Bone marrow (tissue), 2 donors: Measurements from ENCODE around the gene SHMT2.

Experiments
- DNase-seq, 2 donors: peaks; one replicate each; lab custom pipeline; 2025; lab: John Stamatoyannopoulos, UW

Gene SHMT2

DNA sequence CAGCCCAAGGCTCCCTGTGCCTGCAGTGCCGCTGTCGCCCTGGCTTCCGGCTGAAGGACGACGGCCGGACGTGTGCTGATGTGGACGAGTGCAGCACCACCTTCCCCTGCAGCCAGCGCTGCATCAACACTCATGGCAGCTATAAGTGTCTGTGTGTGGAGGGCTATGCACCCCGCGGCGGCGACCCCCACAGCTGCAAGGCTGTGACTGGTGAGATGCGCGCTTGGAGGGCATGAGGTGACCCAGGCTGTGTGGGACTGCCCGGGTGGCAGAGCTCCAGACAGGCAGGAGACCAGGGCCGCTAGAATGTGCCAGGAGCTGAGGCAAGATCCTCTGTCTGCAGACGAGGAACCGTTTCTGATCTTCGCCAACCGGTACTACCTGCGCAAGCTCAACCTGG is 32.6 kb upstream of the SHMT2 start:
- DNase-seq = no peak

- no peak for DNase-seq
Measured at GRCh38 chr12:57198329-57198728, 31.2 kb upstream of the SHMT2 start.

DNA sequence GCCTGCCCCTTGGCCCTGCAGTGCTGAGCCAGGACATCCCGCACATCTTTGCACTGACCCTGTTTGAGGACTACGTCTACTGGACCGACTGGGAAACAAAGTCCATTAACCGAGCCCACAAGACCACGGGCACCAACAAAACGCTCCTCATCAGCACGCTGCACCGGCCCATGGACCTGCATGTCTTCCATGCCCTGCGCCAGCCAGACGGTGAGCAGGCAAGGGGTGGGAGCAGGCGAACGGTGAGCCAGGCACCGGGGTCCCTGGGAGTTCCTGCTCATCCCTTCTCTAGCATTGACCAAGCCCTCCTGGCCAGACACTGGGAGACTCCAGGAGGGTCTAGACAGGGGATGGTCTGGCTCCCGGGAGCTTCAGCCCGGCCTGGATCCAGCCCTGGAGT is 30.3 kb upstream of the SHMT2 start:
- no peak for DNase-seq

- no peak for DNase-seq
Measured at GRCh38 chr12:57200497-57200896, 29.0 kb upstream of the SHMT2 start.

GRCh38 chr12:57201219-57201618 is 28.3 kb upstream of the SHMT2 start:
- DNase-seq = no peak

DNA sequence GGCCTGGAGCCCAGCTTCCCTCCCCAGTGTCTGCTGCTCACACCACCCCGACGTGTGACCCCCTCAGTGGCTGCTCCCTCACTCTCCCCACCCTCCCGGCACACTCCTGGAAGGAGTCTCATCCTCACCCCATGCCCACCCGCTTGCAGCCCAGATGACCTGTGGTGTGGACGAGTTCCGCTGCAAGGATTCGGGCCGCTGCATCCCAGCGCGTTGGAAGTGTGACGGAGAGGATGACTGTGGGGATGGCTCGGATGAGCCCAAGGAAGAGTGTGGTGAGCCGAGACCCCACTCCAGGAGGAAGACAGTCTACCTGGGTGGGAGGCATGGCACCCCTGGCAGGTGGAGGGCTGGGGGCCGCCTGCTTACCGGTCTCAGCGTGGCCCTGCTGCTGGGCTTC is 27.9 kb upstream of the SHMT2 start:
- DNase-seq = no peak

- no peak for DNase-seq
Measured at GRCh38 chr12:57202321-57202720, 27.2 kb upstream of the SHMT2 start.

GRCh38 chr12:57203201-57203600 is 26.3 kb upstream of the SHMT2 start:
- DNase-seq = no peak

GRCh38 chr12:57203791-57204190 is 25.7 kb upstream of the SHMT2 start:
- DNase-seq = no peak

DNA sequence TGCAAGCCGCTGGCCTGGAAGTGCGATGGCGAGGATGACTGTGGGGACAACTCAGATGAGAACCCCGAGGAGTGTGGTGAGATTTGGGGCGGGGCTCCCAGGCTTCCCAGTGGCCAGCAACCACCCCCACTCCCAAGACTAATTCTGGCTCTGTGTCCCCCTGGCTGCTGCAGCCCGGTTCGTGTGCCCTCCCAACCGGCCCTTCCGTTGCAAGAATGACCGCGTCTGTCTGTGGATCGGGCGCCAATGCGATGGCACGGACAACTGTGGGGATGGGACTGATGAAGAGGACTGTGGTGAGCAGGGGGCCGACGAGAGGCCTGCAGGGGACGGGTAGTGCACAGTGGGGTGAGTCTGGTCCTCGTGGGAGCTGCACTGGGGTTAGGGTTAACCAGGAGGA is 25.1 kb upstream of the SHMT2 start:
- no peak for DNase-seq

- no peak for DNase-seq
Measured at GRCh38 chr12:57205186-57205585, 24.3 kb upstream of the SHMT2 start.

DNA sequence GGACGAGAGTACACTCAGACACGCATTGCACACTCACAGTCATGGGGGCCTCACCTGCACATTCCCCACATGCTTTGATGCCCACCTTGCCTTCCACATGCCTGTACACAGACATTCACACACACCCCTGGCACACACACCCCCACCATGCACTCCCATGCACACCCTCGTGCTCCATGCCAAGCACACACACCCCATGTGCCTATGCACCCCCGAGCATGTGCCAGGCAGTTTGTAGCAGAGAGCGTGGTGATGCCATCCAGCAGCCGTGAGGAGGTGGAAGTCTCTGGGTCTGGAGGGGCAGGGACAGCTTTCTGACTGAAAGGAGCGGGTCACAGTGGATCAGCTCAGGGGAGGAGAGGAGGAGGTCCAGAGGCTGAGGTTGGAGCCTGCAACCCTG is 23.6 kb upstream of the SHMT2 start:
- no peak for DNase-seq

- DNase-seq = no peak
Measured at GRCh38 chr12:57207731-57208630, 21.5 kb upstream of the SHMT2 start.

GRCh38 chr12:57208631-57209282 is 20.8 kb upstream of the SHMT2 start:
- DNase-seq = no peak

- DNase-seq = no peak
Measured at GRCh38 chr12:57209916-57210315, 19.6 kb upstream of the SHMT2 start.

DNA sequence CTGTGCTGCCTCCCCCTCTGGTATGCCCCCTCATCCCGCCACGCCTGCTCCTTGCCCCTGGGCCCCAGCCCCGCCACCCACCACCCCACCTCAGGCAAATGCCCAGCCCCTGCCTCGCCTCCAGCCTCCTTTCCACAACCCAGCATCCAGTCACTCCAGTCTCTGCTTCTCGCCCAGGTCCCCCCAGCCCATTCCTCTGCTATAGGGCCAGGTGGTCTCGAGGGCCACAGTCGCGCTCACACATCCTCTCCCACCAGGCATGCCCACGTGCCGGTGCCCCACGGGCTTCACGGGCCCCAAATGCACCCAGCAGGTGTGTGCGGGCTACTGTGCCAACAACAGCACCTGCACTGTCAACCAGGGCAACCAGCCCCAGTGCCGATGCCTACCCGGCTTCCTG is 19.1 kb upstream of the SHMT2 start:
- no peak for DNase-seq

- DNase-seq = no peak
Measured at GRCh38 chr12:57210926-57211692, 18.4 kb upstream of the SHMT2 start.

- no peak for DNase-seq
Measured at GRCh38 chr12:57211791-57212700, 17.5 kb upstream of the SHMT2 start.

DNA sequence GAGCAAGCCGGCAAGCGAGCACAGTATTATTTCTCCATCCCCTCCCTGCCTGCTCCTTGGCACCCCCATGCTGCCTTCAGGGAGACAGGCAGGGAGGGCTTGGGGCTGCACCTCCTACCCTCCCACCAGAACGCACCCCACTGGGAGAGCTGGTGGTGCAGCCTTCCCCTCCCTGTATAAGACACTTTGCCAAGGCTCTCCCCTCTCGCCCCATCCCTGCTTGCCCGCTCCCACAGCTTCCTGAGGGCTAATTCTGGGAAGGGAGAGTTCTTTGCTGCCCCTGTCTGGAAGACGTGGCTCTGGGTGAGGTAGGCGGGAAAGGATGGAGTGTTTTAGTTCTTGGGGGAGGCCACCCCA is 16.8 kb upstream of the SHMT2 start:
- no peak for DNase-seq

DNA sequence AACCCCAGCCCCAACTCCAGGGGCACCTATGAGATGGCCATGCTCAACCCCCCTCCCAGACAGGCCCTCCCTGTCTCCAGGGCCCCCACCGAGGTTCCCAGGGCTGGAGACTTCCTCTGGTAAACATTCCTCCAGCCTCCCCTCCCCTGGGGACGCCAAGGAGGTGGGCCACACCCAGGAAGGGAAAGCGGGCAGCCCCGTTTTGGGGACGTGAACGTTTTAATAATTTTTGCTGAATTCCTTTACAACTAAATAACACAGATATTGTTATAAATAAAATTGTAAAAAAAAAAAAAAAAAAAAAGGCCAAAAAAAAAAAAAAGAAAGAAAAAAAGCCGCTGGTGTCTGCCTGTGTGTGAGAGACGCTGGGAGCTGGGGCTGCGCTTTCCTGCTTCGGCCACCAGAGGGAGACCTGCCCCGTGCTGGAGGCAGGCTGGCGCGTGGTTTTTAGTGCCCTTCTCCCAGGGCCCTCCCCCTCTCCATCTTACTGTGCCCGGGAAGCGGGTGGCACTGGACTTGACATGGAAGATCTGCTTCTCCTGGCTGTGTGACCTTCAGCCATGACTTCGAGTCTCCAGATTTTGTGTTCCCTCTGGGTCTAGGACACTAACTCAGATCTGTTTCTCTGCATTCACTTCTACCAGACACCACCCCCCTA is 16.3 kb upstream of the SHMT2 start:
- DNase-seq = peak; percentile 46 to 49

DNA sequence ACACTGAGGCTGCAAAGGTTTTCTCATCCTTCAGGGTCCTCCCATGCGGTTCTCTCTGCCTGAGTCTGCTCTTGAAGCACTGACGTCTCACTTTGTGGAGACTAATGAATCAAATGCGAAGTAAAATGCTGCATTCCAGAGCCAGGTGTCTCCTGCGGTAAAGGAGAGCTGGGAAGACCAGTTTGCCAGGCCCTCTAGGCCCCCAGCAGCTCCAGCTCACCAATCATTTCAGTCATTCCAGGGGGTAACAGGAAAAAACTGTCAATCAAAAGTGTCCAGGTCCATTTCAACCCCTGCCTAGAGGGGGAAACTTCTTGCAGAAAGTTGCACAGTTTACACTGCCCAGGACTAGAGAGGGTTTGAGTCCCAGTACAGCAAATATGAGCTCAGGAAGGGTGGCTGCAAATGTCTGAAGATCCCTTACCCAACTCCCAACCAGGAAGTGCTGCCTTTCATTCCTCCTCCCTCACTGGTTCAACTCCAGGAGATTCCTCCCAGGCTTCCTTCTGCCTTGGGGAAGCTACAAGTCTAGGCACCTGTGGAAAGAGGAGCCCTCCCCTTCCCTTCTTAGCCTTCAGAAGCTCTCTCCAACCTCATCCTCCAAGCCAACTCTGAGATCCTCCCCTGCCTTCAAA is 15.6 kb upstream of the SHMT2 start:
- DNase-seq = no peak
